Anterior cingulate cortex (tissue), 58 donors: Measurements from ENCODE around the gene TTC22.

Experiments used
- DNase-seq, 58 donors: peaks; one replicate each; lab custom pipeline; 2025; lab: John Stamatoyannopoulos, UW

TTC22 gene

GRCh38 chr1:54800899-54801759 lies at the start of gene TTC22:
TSS of gene TTC22 (minus strand) at chr1:54801323. CDS start at chr1:54801163, 160 bp downstream.
- no peak for DNase-seq

GRCh38 chr1:54850737-54851136 lies 49.6 kb upstream of the TTC22 start:
- no peak for DNase-seq

- DNase-seq, result peak in 14 of 58 donors; percentile 4 to 29 (median 13)
These were observed 49.1 kb upstream of the TTC22 start for GRCh38 chr1:54850069-54850730.

DNA sequence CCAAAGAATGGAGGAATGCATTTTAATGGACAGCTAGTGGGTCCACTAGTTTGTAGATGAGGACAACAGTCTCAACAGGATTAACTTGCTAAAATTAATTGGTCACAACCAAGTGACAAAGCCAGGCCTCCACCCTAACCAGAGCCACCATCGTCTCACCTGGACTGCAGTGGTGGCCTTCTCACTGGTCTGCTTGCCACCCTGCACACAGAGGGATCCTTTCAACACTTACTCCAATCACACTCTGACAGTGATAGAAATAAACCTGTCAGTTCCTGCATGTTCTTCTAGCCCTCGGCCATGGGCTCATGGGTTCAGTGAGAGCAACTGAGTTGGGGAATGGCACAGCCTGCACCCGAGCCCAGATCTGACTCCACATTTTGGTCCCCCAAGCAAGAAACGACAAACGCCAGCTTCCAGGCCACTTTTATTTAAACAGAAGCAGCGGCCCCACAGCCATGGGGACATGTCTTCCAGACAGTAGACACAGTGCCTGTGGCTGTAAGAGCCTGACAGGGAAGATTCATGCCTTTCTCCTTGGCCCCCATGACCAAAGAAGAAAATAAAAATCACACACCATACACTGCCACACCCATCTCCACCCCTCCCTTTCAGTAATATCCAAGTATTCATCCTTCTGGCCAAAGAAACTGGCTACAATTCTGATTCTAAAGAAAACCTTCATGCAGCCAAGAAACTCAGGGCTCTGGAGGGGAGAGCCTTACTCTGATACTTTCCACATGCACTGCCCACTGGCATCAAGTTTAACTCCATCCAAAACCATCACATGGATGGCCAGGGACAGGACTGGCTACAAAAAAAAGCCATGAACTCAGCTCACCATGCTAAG lies 48.3 kb upstream of the TTC22 start:
- no peak for DNase-seq

- no peak for DNase-seq
These were observed 47.2 kb upstream of the TTC22 start for GRCh38 chr1:54848134-54848948.

DNA sequence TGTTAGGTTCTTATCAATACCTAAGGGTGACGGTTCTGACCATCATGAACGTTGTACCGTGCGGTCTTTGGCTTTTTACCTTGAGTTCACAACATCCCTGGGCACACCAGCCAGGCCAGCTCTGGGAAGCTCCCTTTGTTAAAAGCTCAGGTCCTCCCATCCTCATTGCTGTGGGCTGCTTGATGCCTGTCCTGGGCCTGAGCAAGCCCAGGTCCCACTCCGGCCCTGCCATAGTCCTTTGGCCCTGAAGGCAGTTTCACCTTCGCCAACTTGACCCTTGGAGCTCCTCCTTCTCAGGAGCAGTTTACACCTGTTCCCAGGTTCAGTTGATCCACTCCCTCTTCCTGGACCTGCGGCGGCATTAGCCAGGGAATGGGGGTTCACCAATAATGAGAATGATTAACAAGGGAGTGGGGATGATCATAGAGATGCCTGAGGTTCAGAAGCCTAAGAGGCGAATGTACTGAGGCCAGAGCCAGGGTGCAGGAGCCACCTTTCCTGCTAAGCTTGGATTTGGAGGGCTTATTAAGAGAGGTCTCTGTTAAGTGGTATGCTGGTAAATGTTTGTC lies 45.7 kb upstream of the TTC22 start:
- DNase-seq, result no peak

DNA sequence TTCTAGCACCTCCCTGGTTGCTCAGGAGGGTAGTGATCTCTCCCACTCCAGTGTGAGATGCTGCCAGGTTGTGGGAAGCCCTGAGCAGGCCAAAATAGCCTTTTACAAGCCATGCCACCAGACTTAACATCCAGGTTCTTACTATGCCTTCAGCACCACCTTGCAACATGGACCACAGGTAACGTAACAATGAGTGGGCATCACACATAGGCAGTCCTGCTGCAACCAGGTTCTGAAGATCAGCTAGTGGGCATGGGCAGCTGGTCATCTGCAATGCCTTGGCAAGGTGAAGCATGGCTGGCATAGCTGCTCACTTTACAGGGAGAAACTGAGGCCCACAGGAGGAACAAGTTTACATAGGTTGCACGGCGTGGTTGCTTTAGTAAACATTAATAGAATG lies 45.2 kb upstream of the TTC22 start:
- no peak for DNase-seq

DNA sequence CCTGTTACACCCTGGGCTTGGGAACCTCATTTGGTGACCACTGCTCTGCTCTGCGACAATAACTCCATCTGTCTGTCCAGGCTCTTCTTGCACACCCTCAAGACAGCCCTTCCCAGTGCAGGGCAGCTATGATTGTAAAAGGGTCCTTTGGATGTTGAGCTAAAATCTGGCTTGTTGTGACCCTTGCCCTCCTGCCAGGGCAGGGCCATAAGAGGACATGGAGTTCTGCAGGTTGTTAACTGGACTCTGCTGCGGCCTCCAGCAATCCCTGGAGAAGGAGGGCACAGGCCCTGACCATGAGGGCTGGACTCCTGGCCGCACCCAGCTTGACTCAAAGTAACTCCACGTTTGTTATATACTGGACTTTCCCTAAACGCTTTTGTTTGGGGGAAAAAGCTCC lies 44.6 kb upstream of the TTC22 start:
- DNase-seq, result no peak

DNA sequence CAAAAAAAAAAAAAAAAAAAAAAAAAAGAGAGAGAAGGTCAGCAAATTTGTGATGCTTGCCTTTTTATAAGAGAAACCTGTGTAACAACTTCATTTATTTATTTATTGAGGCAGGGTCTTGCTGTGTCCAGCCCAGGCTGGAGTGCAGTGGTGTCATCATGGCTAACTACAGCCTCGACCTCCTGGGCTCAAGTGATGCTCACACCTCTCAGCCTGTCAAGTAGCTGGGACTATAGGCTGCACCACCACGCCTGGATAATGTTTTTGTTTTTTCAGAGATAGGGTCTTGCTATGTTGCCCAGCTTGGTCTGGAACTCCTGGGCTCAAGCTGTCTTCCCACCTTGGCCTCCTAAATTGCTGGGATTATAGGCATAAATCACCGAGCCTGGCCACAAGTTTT lies 43.4 kb upstream of the TTC22 start:
- DNase-seq, result no peak

DNA sequence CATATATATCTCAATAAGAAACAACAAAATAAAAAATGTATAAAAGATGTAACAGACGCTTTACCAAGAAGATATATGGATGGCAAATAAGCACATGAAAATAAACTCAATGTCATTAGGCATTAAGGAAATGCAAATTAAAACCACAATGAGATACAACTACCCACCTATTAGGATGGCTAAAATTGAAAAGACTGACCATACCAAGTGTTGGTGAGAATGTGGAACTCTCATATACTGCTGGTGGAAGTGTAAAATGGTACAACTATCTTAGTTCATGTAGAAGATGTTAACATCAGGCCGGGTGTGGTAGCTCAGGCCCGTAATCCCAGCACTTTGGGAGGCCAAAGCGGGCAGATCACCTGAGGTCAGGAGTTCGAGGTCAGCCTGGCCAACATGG lies 42.3 kb upstream of the TTC22 start:
- no peak for DNase-seq

DNA sequence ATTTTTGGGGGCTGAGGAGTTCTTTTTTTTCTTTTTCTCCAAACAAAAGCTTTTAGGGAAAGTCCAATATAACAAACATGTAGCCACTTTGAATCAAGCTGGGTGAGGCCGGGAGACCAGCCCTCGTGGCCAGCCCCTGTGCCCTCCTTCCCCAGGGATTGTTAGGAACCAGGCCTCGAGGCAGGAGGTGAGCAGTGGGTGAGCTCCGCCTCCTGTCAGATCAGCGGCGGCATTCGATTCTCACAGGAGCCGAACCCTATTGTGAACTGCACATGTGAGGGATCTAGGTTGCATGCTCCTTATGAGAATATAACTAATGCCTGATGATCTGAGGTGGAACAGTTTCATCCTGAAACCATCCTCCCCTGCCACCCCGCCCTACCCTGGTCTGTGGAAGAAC lies 41.8 kb upstream of the TTC22 start:
- DNase-seq, result no peak

DNA sequence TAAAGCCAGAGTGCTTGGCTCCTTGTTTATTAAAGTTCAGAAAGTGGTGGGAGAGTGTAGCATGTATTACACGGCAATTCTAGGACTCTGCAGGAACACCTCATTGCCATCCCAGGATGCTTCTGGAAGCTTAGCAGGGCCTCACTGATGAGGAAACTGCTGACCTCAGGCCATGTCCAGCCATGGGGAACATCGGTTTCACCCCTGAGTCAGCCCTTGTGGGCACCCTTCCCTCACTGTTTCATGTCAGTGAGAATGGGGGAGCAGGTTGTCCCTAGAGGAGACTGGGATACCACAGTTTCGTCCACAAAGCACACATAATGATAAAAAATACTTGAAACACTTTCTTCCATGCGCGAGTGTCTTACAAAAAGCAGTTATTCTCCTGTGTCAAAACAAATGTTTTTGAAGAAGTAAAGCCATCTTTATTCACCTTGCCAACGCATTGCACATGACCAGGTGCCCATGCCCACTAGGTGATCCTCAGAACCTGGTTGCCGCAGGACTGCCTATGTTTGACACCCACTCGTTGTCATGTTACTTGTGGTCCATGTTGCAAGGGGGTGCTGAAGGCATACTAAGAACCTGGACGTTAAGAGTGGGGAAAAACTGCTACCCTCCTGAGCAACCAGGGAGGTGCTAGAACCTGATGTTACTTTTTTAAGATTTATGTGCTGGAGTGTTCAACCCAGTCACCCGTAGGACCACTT lies 41.2 kb upstream of the TTC22 start:
- DNase-seq, result no peak

GRCh38 chr1:54839824-54840223 lies 38.7 kb upstream of the TTC22 start:
- no peak for DNase-seq

DNA sequence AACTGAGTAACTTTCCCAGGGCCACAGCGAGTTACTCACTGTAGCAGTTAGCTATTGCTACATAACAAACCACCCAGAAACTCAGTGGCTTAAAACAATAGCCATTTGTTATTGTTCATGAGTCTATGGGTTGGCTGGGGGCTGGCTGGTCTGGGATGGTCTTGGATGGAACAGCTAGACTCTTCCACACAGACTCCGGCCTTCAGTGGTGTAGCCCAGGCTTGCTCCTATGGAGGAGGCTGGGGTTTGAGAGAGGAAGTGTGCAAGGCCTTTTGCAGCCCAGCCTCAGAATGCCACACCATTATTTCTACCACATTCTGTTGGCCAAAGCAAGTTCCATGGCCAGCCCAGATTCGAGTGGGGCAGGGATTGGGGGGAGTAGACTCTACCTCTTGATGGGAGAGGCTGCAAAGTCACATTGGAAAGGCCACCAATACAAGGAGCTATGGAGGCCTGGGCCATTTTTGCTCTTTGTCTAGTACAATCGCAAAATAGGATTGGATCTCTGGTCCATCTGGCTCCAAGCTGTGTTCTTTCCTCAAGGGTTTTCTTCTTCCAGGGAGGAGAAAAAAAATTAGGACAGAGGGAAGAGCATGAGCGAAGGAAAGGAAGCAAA lies 37.5 kb upstream of the TTC22 start:
- DNase-seq, result no peak

GRCh38 chr1:54837002-54837853 lies 36.1 kb upstream of the TTC22 start:
- DNase-seq, result no peak

GRCh38 chr1:54836594-54836993 lies 35.5 kb upstream of the TTC22 start:
- no peak for DNase-seq

DNA sequence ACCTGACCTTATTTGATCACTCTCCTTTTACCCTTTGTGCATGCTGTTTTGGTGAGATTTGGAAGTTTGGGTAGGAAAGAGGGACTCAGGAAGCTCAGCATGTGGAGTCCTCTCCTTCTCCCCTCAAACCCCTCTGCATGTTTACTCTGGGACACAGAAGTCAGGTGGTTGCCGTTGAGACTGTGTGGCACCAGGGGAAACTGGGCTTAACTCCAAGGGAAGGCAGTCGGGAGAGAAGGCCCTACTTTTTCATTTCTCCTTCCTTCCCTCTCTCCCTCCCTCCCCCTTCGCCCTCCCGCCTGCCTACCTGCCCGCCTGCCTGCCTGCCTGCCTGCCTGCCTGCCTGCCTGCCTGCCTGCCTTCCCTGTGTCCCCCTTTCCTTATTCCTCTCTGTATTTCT lies 34.8 kb upstream of the TTC22 start:
- no peak for DNase-seq
